RWPE1 (cell line): ENCODE data around the gene ADAM23.
A peak's percentile ranks its signal among the peaks of the same experiment; 100 is the strongest.

Experiments used
- CTCF ChIA-PET: fragments of 350-600 bp; sonication (Branson Sonifier 250); formaldehyde crosslinking; extraction: SDS; loops from one replicate; lab custom pipeline; 2021; lab: Yijun Ruan, JAX
- POLR2A ChIA-PET: fragments of 400-600 bp; formaldehyde crosslinking; extraction: SDS; loops from one replicate; lab custom pipeline; 2020; ENCODE audit warnings: antibody characterized with exemption; ENCODE audit not compliant: low non-redundant PET; lab: Yijun Ruan, JAX
- DNase-seq: peaks from one replicate; pipeline ENCODE4 v3.0.0; 2012; ENCODE audit warnings: low spot score
- H3K27ac ChIP-seq: fragments of 450-650 bp; 2 replicates; pipeline ENCODE4 v1.5.1; 2017
- TF ChIP-seq, protein P1 (sequence below): fragments of 450-650 bp; conservative IDR thresholded peaks from 2 replicates; pipeline ENCODE4 v1.5.1; 2017; ENCODE audit warnings: low read depth, mild to moderate bottlenecking

Gene ADAM23

DNA sequence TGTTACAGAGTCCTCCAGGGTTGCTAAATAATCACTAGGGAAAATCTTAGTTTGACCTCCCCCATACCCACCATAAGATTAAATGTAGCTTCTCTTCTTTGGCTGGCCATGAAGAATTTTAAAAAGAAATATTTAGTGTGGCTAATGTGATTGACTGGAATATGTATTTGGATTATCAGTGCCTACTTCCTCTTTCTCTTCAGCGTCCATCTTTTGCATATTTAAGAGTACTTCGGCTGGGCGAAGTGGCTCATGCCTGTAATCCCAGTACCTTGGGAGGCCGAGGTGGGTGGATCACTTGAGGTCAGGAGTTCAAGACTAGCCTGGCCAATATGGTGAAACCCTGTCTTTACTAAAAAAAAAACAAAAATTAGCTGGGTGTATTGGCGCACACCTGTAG lies 28.8 kb downstream of the ADAM23 start:
- POLR2A ChIA-PET: no interaction called here
- TF ChIP-seq, protein P1, sequence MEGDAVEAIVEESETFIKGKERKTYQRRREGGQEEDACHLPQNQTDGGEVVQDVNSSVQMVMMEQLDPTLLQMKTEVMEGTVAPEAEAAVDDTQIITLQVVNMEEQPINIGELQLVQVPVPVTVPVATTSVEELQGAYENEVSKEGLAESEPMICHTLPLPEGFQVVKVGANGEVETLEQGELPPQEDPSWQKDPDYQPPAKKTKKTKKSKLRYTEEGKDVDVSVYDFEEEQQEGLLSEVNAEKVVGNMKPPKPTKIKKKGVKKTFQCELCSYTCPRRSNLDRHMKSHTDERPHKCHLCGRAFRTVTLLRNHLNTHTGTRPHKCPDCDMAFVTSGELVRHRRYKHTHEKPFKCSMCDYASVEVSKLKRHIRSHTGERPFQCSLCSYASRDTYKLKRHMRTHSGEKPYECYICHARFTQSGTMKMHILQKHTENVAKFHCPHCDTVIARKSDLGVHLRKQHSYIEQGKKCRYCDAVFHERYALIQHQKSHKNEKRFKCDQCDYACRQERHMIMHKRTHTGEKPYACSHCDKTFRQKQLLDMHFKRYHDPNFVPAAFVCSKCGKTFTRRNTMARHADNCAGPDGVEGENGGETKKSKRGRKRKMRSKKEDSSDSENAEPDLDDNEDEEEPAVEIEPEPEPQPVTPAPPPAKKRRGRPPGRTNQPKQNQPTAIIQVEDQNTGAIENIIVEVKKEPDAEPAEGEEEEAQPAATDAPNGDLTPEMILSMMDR: no peak

DNA sequence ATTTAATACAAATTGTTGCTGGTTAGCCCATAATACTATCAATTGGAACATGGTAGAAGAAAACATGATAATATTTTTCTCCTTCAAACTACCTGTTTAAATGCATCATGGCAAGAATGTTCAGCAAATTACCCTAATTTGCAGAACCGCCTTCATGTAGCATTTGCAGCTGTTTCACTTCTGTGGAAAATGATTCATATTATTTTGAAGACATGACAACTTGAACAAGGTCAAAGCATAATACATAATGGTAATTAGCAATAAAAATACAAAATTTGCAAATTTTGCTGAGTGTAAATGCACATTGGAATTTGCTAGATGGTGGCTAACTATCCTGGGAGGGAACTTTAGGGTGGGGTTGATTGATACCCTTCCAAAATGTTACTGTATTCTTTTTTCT lies 30.8 kb downstream of the ADAM23 start:
- TF ChIP-seq, protein P1: no peak
- no peak for DNase-seq
- no peak overlapping the region for H3K27ac ChIP-seq
- CTCF ChIA-PET: interaction anchor here (0.9 kb wide), 1 partner anchor 76 kb away, joined by 4 read pairs; no protein-coding TSS in a partner anchor
- POLR2A ChIA-PET: no interaction called here

More for the DNA sequence above, 28.8 kb downstream of the ADAM23 start:
- DNase-seq: no peak
- CTCF ChIA-PET: no interaction called here
- H3K27ac ChIP-seq: no peak overlapping the region

GRCh38 chr2:206477296-206477695 lies 34.0 kb downstream of the ADAM23 start:
- H3K27ac ChIP-seq: no peak overlapping the region
- DNase-seq: peak; percentile 14
- ChIA-PET POLR2A (no interaction called here), CTCF (no interaction called here)
- TF ChIP-seq, protein P1: no peak

GRCh38 chr2:206478340-206478739 lies 35.0 kb downstream of the ADAM23 start:
- ChIA-PET POLR2A (no interaction called here), CTCF (no interaction called here)
- TF ChIP-seq, protein P1: no peak

DNA sequence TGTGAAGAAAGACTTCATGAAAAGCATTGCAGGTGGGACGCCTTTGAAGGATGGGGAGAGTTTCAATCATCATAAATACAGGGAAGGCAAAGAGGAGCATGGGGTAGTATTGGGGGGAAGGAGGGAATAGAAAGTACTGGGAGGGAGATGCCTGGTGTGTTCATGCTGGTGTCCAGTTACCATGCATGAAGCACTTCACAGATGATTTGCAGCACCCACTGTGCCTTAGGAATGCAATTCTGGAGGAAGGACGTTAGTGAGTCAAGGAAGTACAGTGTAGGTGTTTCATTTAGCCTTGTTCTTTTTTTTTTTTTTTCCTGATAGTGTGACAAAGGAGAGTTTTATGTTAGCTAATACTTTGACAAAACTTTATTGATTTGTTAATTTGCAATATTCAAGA lies 36.8 kb downstream of the ADAM23 start:
- POLR2A ChIA-PET: no interaction called here
- H3K27ac ChIP-seq: no peak overlapping the region
- CTCF ChIA-PET: no interaction called here
- DNase-seq: no peak
- TF ChIP-seq, protein P1: no peak

More at GRCh38 chr2:206478340-206478739, 35.0 kb downstream of the ADAM23 start:
- no peak for DNase-seq
- H3K27ac ChIP-seq: no peak overlapping the region

DNA sequence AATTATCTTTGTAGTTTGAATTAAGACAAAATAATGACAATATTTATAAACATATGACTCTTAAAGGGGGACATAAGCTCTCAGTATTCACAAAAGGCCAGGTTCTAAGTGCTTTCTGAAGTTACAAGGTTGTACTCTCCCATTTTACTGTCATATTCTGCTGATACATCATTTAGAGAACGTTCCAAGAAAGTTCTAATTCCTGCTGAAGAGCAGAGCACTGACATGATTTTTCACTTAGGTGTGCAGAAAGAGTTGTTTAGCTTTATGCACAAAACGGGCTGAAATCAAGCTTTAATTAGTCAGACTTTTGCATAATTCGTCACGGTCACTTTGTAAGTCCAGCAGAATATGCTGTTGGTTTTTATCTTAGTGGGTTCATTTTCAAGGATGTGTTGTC lies 37.3 kb downstream of the ADAM23 start:
- ChIA-PET POLR2A (no interaction called here), CTCF (interaction anchor here (0.7 kb wide), 1 partner anchor 742 kb away, joined by 3 read pairs; no protein-coding TSS in a partner anchor)
- no peak for DNase-seq
- TF ChIP-seq, protein P1: no peak
- no peak overlapping the region for H3K27ac ChIP-seq

DNA sequence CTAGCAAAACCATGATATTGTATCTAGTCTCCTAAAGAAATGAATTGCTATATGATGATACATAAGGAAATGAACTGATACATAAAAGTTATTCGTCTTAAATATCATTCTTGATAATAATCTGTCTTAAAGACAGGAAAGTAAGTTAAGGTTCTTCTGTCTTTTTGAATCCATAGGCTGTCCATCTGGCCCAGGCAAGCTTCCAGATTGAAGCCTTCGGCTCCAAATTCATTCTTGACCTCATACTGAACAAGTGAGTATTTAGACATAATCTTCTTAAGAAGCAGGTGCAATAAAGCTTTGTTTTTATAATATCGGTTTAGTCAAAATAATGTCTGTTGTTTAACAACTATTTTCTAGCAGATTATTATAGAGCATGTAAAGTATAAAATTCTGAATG lies 37.7 kb downstream of the ADAM23 start:
- ChIA-PET POLR2A (no interaction called here), CTCF (interaction anchor here (0.7 kb wide), 1 partner anchor 741 kb away, joined by 3 read pairs; no protein-coding TSS in a partner anchor)
- H3K27ac ChIP-seq: no peak overlapping the region
- TF ChIP-seq, protein P1: no peak
- no peak for DNase-seq
